ENCODE data around the gene GNPTG.

- TF ChIP-seq CTCF (IDR thresholded peaks at IDR 0.05) (no peak), POLR2A (IDR thresholded peaks at IDR 0.05) (no peak), POLR2AphosphoS5 (IDR thresholded peaks at IDR 0.05) (no peak)
These were observed 37.2 kb upstream of the GNPTG start for GRCh38 chr16:1314399-1315068.
